ENCODE results near the gene NCOA7.

DNA sequence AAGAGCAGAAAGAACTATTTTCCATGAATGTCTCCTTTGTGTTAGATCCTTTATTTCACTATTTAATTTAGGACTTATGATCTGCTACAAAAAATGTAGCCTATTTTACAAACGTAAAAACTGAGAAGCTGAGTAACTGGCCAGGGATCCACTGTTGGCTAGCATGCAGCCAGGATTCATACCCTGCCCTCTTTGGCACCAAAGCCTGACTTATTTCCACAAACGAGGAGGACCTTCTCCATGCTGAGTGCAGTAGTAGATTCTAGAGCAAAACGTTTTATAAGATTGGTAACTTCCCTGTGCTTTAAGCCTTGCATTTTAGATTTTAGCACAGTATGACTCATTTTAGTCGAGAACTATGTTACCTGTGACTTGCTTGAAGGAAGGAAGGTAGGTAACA, 74.3 kb downstream of the NCOA7 start:
- TF ChIP-seq, protein P1, sequence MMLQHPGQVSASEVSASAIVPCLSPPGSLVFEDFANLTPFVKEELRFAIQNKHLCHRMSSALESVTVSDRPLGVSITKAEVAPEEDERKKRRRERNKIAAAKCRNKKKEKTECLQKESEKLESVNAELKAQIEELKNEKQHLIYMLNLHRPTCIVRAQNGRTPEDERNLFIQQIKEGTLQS (IDR thresholded peaks at IDR 0.05): no peak
- TF ChIP-seq, protein P2, sequence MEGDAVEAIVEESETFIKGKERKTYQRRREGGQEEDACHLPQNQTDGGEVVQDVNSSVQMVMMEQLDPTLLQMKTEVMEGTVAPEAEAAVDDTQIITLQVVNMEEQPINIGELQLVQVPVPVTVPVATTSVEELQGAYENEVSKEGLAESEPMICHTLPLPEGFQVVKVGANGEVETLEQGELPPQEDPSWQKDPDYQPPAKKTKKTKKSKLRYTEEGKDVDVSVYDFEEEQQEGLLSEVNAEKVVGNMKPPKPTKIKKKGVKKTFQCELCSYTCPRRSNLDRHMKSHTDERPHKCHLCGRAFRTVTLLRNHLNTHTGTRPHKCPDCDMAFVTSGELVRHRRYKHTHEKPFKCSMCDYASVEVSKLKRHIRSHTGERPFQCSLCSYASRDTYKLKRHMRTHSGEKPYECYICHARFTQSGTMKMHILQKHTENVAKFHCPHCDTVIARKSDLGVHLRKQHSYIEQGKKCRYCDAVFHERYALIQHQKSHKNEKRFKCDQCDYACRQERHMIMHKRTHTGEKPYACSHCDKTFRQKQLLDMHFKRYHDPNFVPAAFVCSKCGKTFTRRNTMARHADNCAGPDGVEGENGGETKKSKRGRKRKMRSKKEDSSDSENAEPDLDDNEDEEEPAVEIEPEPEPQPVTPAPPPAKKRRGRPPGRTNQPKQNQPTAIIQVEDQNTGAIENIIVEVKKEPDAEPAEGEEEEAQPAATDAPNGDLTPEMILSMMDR (IDR thresholded peaks at IDR 0.05; ENCODE audit: low read depth, low read length, missing input control): no peak

Measured in liver (tissue), 3 donors.